Measurements from ENCODE around the gene GAS6.

- no peak for TF ChIP-seq POLR2A (IDR thresholded peaks at IDR 0.05)
- TF ChIP-seq CTCF (IDR thresholded peaks at IDR 0.05) = no peak
- TF ChIP-seq POLR2AphosphoS5 (IDR thresholded peaks at IDR 0.05; ENCODE audit: insufficient read depth in 1 of 2, low read depth in 1 of 2) = no peak
Observed at GRCh38 chr13:113792236-113792770, 71.6 kb downstream of the GAS6 start.
